HCT116 (cell line): Measurements from ENCODE around the gene HOXB1. TPM values are rescaled to one million over a fixed set of nuclear protein-coding genes. Genes with fewer than 3 reads are reported as not detected.
A peak's percentile ranks its signal among the peaks of the same experiment; 100 is the strongest.

Experiments used
- ATAC-seq: fragments of 200-7000 bp; cut with Tn5 transposase; 2 replicates; pipeline ENCODE4 v1.9.1; 2020; ENCODE audit warnings: mild to moderate bottlenecking, moderate library complexity
- BruUV-seq: library from RNA; stranded (reverse); fragments of 400-500 nt; replicated peaks from 2 replicates; lab custom pipeline; 2021; lab: Mats Ljungman, UMichigan
- CTCF ChIA-PET: fragments of 300-600 bp; sonication (Branson Sonifier 250); formaldehyde crosslinking; loops from one replicate; lab custom pipeline; 2021; ENCODE audit warnings: antibody characterized with exemption; lab: Charles Lee
- POLR2A ChIA-PET: fragments of 300-600, 350-600 bp; sonication (Branson Sonifier 250); formaldehyde crosslinking; loops from one replicate; lab custom pipeline; 2021; ENCODE audit warnings: antibody characterized with exemption; lab: Charles Lee
- RAD21 ChIA-PET, 2 experiments: fragments of 300-600 bp; sonication (Branson Sonifier 250); formaldehyde crosslinking; loops; one replicate each; lab custom pipeline; 2023; ENCODE audit warnings: low total read pairs in 2 of 2; ENCODE audit not compliant: uncharacterized antibody in 2 of 2, unreplicated experiment in 2 of 2, low non-redundant PET in 1 of 2; lab: Charles Lee
- DNase-seq: peaks from one replicate; pipeline ENCODE4 v3.0.0-alpha.2; 2010; ENCODE audit warnings: low read depth, low spot score
- H2AFZ ChIP-seq: fragments of 200-600 bp; shearing (Covaris generic), sonication (generic); 2 replicates; pipeline ENCODE4 v1.6.1; 2017; ENCODE audit warnings: low read depth, mixed run types, mixed read lengths, antibody characterized with exemption, low read length; ENCODE audit not compliant: poor library complexity, severe bottlenecking
- H3K27ac ChIP-seq: 2 replicates; pipeline ENCODE4 v1.5.1; 2012; ENCODE audit warnings: low read depth, low read length
- H3K27me3 ChIP-seq: fragments of 200-600 bp; sonication (generic); 2 replicates; pipeline ENCODE4 v1.6.1; 2016; ENCODE audit warnings: mixed run types, low read length, mixed read lengths; ENCODE audit not compliant: insufficient read depth
- H3K36me3 ChIP-seq, 2 experiments: fragments of 200-500 bp in 1 of 2; fragments of 200-600 bp in 1 of 2; sonication (Bioruptor generic) in 1 of 2; sonication (generic) in 1 of 2; 2 replicates each; pipeline versions ENCODE4 v1.5.1 to v1.6.1; 2014 to 2016; ENCODE audit warnings: low read length in 2 of 2, inconsistent platforms in 1 of 2, mixed read lengths in 1 of 2, mixed run types in 1 of 2; ENCODE audit not compliant: insufficient read depth in 2 of 2, control insufficient read depth in 1 of 2
- H3K4me1 ChIP-seq, 2 experiments: fragments of 200-600 bp in 1 of 2; sonication (generic) in 1 of 2; 2 replicates each; pipeline versions ENCODE4 v1.5.1 to v1.6.1; 2012 to 2017; ENCODE audit warnings: low read length in 2 of 2, inconsistent platforms in 1 of 2, mild to moderate bottlenecking in 1 of 2, mixed read lengths in 1 of 2, mixed run types in 1 of 2, moderate library complexity in 1 of 2; ENCODE audit not compliant: insufficient read depth in 2 of 2, control insufficient read depth in 1 of 2
- H3K4me2 ChIP-seq: fragments of 200-600 bp; sonication (generic); 2 replicates; pipeline ENCODE4 v1.6.1; 2017; ENCODE audit warnings: mixed run types, low read length, mixed read lengths
- H3K4me3 ChIP-seq, 2 experiments: fragments of 200-600 bp in 1 of 2; sonication (generic) in 1 of 2; replicated peaks in 1 of 2; 2 replicates each; pipeline ENCODE4 v1.5.1; 2011 to 2016; ENCODE audit warnings: low read length in 2 of 2, control low read depth in 1 of 2, low read depth in 1 of 2, mild to moderate bottlenecking in 1 of 2, mixed read lengths in 1 of 2, mixed run types in 1 of 2
- H3K79me2 ChIP-seq: fragments of 200-600 bp; sonication (generic); 2 replicates; pipeline ENCODE4 v1.6.1; 2017; ENCODE audit warnings: mild to moderate bottlenecking, mixed run types, low read length, moderate library complexity, mixed read lengths; ENCODE audit not compliant: insufficient read depth
- H3K9ac ChIP-seq: fragments of 200-600 bp; sonication (generic); 2 replicates; pipeline ENCODE4 v1.6.1; 2016; ENCODE audit warnings: low read length, mixed read lengths
- H3K9me2 ChIP-seq: fragments of 200-600 bp; sonication (generic), shearing (Covaris generic); 2 replicates; pipeline ENCODE4 v1.6.1; 2017; ENCODE audit warnings: mixed run types, mild to moderate bottlenecking, moderate library complexity; ENCODE audit not compliant: insufficient read depth
- H3K9me3 ChIP-seq, 2 experiments: fragments of 200-500 bp in 1 of 2; fragments of 200-600 bp in 1 of 2; sonication (Bioruptor generic) in 1 of 2; sonication (generic) in 1 of 2; 2 replicates each; pipeline ENCODE4 v1.6.1; 2014 to 2017; ENCODE audit warnings: low read length in 2 of 2, mixed read lengths in 2 of 2, inconsistent platforms in 1 of 2, low read depth in 1 of 2, mild to moderate bottlenecking in 1 of 2, mixed run types in 1 of 2, moderate library complexity in 1 of 2; ENCODE audit not compliant: control insufficient read depth in 1 of 2, insufficient read depth in 1 of 2
- H4K20me1 ChIP-seq: fragments of 200-600 bp; sonication (generic), shearing (Covaris generic); 2 replicates; pipeline ENCODE4 v1.6.1; 2017; ENCODE audit warnings: mixed run types, mild to moderate bottlenecking, moderate library complexity; ENCODE audit not compliant: insufficient read depth
- EZH2phosphoT487 ChIP-seq: fragments of 200-600 bp; IDR thresholded peaks from 2 replicates; pipeline ENCODE4 v1.6.1; 2018; ENCODE audit warnings: antibody characterized with exemption, borderline replicate concordance
- FOSL1 ChIP-seq: IDR thresholded peaks from 2 replicates; pipeline ENCODE4 v1.6.1; 2012; ENCODE audit warnings: low read depth
- JUND ChIP-seq: IDR thresholded peaks from 2 replicates; pipeline ENCODE4 v1.6.1; 2012
- POLR2AphosphoS5 ChIP-seq: IDR thresholded peaks from 2 replicates; pipeline ENCODE4 v1.6.1; 2011; ENCODE audit warnings: mild to moderate bottlenecking, low read depth, low read length, moderate library complexity
- SP1 ChIP-seq: IDR thresholded peaks from 2 replicates; pipeline ENCODE4 v1.6.1; 2012; ENCODE audit warnings: low read depth
- SRF ChIP-seq: IDR thresholded peaks from 2 replicates; pipeline ENCODE4 v1.6.1; 2012; ENCODE audit warnings: low read depth
- YY1 ChIP-seq: IDR thresholded peaks from 2 replicates; pipeline ENCODE4 v1.6.1; 2011; ENCODE audit warnings: low read length, low read depth, moderate library complexity, mild to moderate bottlenecking; ENCODE audit not compliant: insufficient replicate concordance; ENCODE audit errors: extremely low read depth
- ZBTB33 ChIP-seq: IDR thresholded peaks from 2 replicates; pipeline ENCODE4 v1.6.1; 2011; ENCODE audit warnings: mild to moderate bottlenecking, low read length, moderate library complexity; ENCODE audit not compliant: insufficient replicate concordance; ENCODE audit errors: extremely low read depth
- ZFX ChIP-seq: fragments of 450-650 bp; IDR thresholded peaks from 2 replicates; pipeline ENCODE4 v1.6.1; 2017
- ZNF274 ChIP-seq: fragments of 200-500 bp; sonication (Bioruptor generic); IDR thresholded peaks from 2 replicates; pipeline ENCODE4 v1.6.1; 2014; ENCODE audit warnings: mild to moderate bottlenecking, low read depth, low read length, inconsistent platforms
- intact Hi-C: fragments of 100-400 bp; cut with micrococcal nuclease; formaldehyde crosslinking; loops from 2 replicates; pipeline ENCODE4 v1.10.0; 2022
- total RNA-seq: library from RNA; stranded (reverse); gene quantifications from one replicate; pipeline ENCODE4 v1.2.1, GENCODE V29; 2021; ENCODE audit not compliant: unreplicated experiment
- TF ChIP-seq, protein P1 (sequence below), 3 experiments: fragments of 200-600 bp in 1 of 3; sonication (generic) in 1 of 3; IDR thresholded peaks in 2 of 3; conservative IDR thresholded peaks in 1 of 3; 2 replicates each; pipeline ENCODE4 v1.5.1; 2012 to 2017; ENCODE audit warnings: low read depth in 2 of 3, low read length in 2 of 3, antibody characterized with exemption in 1 of 3, borderline replicate concordance in 1 of 3, control low read depth in 1 of 3, mild to moderate bottlenecking in 1 of 3, mixed read lengths in 1 of 3, mixed run types in 1 of 3, moderate library complexity in 1 of 3; ENCODE audit not compliant: insufficient read depth in 1 of 3

Gene HOXB1
- total RNA-seq, 1 experiment from 2014 or later, result not detected

DNA sequence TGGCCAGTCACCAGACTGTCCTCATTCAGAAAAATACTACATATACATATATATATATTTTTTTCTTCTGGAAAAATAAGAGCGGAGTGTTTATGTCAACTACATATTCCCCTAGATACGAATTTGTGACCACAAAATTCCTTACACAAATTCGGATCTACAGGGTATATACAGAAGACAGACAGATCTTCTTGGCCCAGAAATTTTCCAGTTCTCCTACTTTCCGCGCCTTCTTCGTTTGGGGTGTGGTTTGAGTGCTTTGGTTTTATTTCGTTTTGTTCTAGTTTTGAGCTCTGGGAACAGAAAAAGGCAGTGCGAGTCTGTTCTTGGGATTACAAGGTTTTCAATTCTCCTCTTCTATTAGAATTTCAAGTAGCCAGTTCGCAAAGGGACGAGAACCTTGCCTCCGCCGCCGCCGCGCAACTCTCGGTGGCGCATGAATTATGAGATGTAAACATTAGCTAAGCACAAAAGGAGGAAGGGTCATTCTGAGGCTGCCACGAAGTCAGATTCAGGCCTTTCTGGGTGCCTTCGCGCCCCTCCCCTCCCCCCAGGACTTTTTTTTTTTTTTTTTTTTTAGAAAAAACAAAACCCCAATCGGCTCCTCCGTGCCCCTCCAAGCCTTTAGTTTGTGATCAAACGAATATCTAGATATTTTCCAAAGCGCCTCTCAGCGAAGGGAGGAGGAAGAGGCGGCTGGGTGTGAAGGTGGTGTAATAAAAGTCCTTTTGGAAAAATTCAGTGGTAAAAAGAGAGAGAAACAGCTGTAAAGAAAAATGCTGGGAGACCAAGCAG lies 49.1 kb upstream of the HOXB1 start:
- CTCF ChIA-PET, result interaction anchor here (2.0 kb wide), 1 partner anchor 314 kb away, joined by 5 read pairs; no protein-coding TSS in a partner anchor

More for the DNA sequence above, 49.1 kb upstream of the HOXB1 start:
- H3K9me2 ChIP-seq, result no peaks in the 10 kb centered on the region
- ATAC-seq (no peak), DNase-seq (no peak)
- no peaks in the 10 kb centered on the region for H3K36me3 ChIP-seq
- RAD21 ChIA-PET, result interaction anchor here in 1 of 2 experiments (0.7 kb wide), 1 partner anchor 27 kb away, joined by 3 read pairs; no protein-coding TSS in a partner anchor
- H3K9ac ChIP-seq, result peak overlapping the region; percentile 63
- peak overlapping the region; percentile 91 for H3K27ac ChIP-seq
- H3K27me3 ChIP-seq, result no peaks in the 10 kb centered on the region
- intact Hi-C loops, result no loop called here
- peaks cover 90% of the 10 kb centered on the region for H3K79me2 ChIP-seq
- POLR2A ChIA-PET, result no interaction called here
- peak overlapping the region; percentile 57 to 58 for H3K4me3 ChIP-seq
- TF ChIP-seq SRF, result no peak
- no peak for TF ChIP-seq ZFX
- no peak for TF ChIP-seq JUND
- no peak for TF ChIP-seq ZNF274
- no peak for TF ChIP-seq SP1
- no peak for TF ChIP-seq ZBTB33
- TF ChIP-seq POLR2AphosphoS5, result no peak
- TF ChIP-seq FOSL1, result no peak
- no peak for TF ChIP-seq YY1
- TF ChIP-seq EZH2phosphoT487, result no peak
- TF ChIP-seq, protein P1, sequence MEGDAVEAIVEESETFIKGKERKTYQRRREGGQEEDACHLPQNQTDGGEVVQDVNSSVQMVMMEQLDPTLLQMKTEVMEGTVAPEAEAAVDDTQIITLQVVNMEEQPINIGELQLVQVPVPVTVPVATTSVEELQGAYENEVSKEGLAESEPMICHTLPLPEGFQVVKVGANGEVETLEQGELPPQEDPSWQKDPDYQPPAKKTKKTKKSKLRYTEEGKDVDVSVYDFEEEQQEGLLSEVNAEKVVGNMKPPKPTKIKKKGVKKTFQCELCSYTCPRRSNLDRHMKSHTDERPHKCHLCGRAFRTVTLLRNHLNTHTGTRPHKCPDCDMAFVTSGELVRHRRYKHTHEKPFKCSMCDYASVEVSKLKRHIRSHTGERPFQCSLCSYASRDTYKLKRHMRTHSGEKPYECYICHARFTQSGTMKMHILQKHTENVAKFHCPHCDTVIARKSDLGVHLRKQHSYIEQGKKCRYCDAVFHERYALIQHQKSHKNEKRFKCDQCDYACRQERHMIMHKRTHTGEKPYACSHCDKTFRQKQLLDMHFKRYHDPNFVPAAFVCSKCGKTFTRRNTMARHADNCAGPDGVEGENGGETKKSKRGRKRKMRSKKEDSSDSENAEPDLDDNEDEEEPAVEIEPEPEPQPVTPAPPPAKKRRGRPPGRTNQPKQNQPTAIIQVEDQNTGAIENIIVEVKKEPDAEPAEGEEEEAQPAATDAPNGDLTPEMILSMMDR (IDR thresholded peaks at IDR 0.05 in 2 of 3, conservative IDR thresholded peaks at IDR 0.05 in 1 of 3; ENCODE audit: borderline replicate concordance in 1 of 3, insufficient read depth in 1 of 3, low read depth in 2 of 3, low read length in 2 of 3), result no peak
- peak overlapping the region; percentile 98 for H3K4me2 ChIP-seq
- H3K9me3 ChIP-seq, result no peaks in the 10 kb centered on the region
- H4K20me1 ChIP-seq, result no peaks in the 10 kb centered on the region
- no peak overlapping the region for H2AFZ ChIP-seq
- peaks cover 16 to 47% of the 10 kb centered on the region in 2 experiments for H3K4me1 ChIP-seq
- no TSS peak for BruUV-seq
